HEK293T (cell line): ENCODE data around the gene NEMP1.

ENCODE experiments used
- ARNT ChIP-seq: fragments of 450-650 bp; IDR thresholded peaks from 2 replicates; pipeline ENCODE4 v1.6.1; 2017; ENCODE audit warnings: mild to moderate bottlenecking
- BHLHE40 ChIP-seq: fragments of 450-650 bp; IDR thresholded peaks from 2 replicates; pipeline ENCODE4 v1.6.1; 2016; ENCODE audit warnings: mild to moderate bottlenecking, moderate library complexity, borderline replicate concordance
- CTBP1 ChIP-seq: fragments of 450-650 bp; IDR thresholded peaks from 2 replicates; pipeline ENCODE4 v1.6.1; 2016; ENCODE audit warnings: borderline replicate concordance
- ELF4 ChIP-seq: fragments of 450-650 bp; IDR thresholded peaks from 2 replicates; pipeline ENCODE4 v1.6.1; 2017; ENCODE audit warnings: antibody characterized with exemption
- FOXA1 ChIP-seq: fragments of 450-650 bp; IDR thresholded peaks from 2 replicates; pipeline ENCODE4 v1.6.1; 2016; ENCODE audit warnings: mild to moderate bottlenecking
- FOXK2 ChIP-seq: fragments of 450-650 bp; IDR thresholded peaks from 2 replicates; pipeline ENCODE4 v1.6.1; 2016; ENCODE audit warnings: mild to moderate bottlenecking
- FOXM1 ChIP-seq: fragments of 450-650 bp; IDR thresholded peaks from 2 replicates; pipeline ENCODE4 v1.6.1; 2017; ENCODE audit warnings: mild to moderate bottlenecking, borderline replicate concordance
- L3MBTL2 ChIP-seq: fragments of 450-650 bp; conservative IDR thresholded peaks from 2 replicates; pipeline ENCODE4 v1.6.1; 2016; ENCODE audit warnings: mild to moderate bottlenecking
- NFRKB ChIP-seq: fragments of 450-650 bp; IDR thresholded peaks from 2 replicates; pipeline ENCODE4 v1.6.1; 2016; ENCODE audit warnings: mild to moderate bottlenecking, moderate library complexity
- SP1 ChIP-seq: fragments of 450-650 bp; IDR thresholded peaks from 2 replicates; pipeline ENCODE4 v1.6.1; 2017
- SUZ12 ChIP-seq: fragments of 450-650 bp; IDR thresholded peaks from 2 replicates; pipeline ENCODE4 v1.6.1; 2016; ENCODE audit warnings: mild to moderate bottlenecking
- TARDBP ChIP-seq: fragments of 450-650 bp; IDR thresholded peaks from 2 replicates; pipeline ENCODE4 v1.6.1; 2016
- ZNF384 ChIP-seq: fragments of 450-650 bp; IDR thresholded peaks from 2 replicates; pipeline ENCODE4 v1.6.1; 2016
- TF ChIP-seq, protein P1 (sequence below): fragments of 450-650 bp; IDR thresholded peaks from 2 replicates; pipeline ENCODE4 v1.6.1; 2016

DNA sequence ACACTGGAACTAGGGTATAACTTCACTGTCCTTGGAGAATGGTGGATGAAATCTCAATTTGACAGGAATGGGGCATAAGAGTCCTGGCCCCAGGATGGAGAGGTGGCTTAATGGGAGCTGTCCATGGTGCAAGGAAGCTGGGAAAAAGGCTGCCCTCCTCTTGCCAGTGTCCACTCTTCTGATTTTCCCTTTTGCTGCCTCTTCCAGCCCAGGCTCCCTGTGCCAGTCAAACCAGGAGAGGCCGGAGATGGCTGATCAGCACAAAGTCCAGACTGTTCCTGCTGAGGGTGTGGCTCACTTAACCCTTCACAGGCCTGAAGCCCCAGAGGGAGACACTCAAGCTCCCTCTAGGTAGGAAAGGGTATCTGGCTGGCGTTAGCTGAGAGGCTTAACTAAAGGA is 28.7 kb downstream of the NEMP1 start, which contains the start of gene MYO1A:
- TF ChIP-seq BHLHE40 (no peak), FOXM1 (no peak), NFRKB (no peak), FOXK2 (no peak), ARNT (no peak), TARDBP (no peak), SP1 (no peak), SUZ12 (no peak), CTBP1 (no peak), L3MBTL2 (no peak), FOXA1 (no peak), ZNF384 (no peak), ELF4 (no peak)
- TF ChIP-seq, protein P1, sequence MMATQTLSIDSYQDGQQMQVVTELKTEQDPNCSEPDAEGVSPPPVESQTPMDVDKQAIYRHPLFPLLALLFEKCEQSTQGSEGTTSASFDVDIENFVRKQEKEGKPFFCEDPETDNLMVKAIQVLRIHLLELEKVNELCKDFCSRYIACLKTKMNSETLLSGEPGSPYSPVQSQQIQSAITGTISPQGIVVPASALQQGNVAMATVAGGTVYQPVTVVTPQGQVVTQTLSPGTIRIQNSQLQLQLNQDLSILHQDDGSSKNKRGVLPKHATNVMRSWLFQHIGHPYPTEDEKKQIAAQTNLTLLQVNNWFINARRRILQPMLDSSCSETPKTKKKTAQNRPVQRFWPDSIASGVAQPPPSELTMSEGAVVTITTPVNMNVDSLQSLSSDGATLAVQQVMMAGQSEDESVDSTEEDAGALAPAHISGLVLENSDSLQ, result no peak
